ENCODE data around the gene NR3C1. TPM values are rescaled to one million over a fixed set of nuclear protein-coding genes. Genes with fewer than 3 reads are reported as not detected.

Gene NR3C1
- total RNA-seq, 1 donor = 55.7 TPM

DNA sequence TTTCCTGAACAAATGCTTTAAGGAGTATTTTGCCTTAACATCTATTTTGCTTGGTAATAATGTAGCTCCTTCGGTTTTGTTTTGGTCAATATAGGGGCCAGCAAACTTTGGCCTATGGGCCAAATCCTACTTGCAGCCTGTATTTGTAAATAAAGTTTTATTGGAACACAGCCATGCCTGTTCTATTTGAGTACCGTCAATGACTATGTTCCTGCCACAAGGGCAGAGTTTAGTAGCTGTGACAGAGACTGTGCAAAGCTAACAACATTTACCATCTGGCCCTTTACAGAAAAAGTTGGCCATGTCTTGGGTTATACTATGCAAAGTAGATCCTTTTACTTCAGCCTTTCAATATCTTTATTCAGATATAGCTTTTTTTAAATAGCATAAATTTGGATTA, 113.4 kb downstream of the NR3C1 start:
- DNase-seq (ENCODE audit: low read depth) = no peak
- TF ChIP-seq, protein P1, sequence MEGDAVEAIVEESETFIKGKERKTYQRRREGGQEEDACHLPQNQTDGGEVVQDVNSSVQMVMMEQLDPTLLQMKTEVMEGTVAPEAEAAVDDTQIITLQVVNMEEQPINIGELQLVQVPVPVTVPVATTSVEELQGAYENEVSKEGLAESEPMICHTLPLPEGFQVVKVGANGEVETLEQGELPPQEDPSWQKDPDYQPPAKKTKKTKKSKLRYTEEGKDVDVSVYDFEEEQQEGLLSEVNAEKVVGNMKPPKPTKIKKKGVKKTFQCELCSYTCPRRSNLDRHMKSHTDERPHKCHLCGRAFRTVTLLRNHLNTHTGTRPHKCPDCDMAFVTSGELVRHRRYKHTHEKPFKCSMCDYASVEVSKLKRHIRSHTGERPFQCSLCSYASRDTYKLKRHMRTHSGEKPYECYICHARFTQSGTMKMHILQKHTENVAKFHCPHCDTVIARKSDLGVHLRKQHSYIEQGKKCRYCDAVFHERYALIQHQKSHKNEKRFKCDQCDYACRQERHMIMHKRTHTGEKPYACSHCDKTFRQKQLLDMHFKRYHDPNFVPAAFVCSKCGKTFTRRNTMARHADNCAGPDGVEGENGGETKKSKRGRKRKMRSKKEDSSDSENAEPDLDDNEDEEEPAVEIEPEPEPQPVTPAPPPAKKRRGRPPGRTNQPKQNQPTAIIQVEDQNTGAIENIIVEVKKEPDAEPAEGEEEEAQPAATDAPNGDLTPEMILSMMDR (IDR thresholded peaks at IDR 0.05; ENCODE audit: insufficient read depth, low read depth, low read length) = no peak
- H3K4me3 ChIP-seq (ENCODE audit: low read depth, low read length) = no peak overlapping the region

DNA sequence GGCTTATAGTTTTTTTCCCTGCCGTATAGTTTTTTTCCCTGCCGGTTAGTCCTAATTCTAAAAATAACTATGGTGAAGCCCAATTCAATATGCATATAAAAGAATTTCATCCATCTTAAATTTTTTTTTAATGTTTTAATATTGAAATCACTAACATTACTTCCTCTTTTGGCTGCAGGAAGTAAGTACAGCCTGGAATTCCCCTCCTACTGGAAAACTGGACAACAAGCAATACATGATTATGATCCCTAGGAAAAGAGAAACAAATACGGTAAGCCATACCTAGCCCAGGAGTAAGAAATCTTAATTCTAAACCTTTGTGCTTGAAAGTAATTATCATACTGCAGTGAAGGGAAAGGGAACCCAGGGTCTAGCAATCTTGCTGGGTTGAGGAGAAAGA, 119.0 kb downstream of the NR3C1 start:
- H3K4me3 ChIP-seq (ENCODE audit: low read depth, low read length) = no peak overlapping the region
- no peak for DNase-seq (ENCODE audit: low read depth)
- TF ChIP-seq, protein P1 (IDR thresholded peaks at IDR 0.05; ENCODE audit: insufficient read depth, low read depth, low read length) = no peak

DNA sequence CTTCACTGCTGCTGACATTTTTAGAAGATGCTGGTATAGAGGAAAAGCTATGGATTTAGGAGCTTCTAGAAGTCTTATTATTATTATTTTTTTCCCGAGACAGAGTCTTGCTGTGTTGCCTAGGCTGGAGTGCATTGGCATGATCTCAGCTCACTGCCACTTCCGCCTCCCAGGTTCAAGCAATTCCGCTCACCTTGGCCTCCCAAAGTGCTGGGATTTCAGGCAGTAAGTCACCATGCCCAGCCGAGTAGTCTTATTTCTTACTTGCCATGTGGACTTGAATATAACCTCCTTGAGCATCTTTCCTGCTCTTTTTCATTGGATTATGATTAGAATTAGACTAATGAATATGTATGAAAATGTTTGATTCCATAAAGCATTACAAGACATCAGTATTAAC, 119.5 kb downstream of the NR3C1 start:
- no peak for DNase-seq (ENCODE audit: low read depth)
- TF ChIP-seq, protein P1 (IDR thresholded peaks at IDR 0.05; ENCODE audit: insufficient read depth, low read depth, low read length) = no peak
- no peak overlapping the region for H3K4me3 ChIP-seq (ENCODE audit: low read depth, low read length)

DNA sequence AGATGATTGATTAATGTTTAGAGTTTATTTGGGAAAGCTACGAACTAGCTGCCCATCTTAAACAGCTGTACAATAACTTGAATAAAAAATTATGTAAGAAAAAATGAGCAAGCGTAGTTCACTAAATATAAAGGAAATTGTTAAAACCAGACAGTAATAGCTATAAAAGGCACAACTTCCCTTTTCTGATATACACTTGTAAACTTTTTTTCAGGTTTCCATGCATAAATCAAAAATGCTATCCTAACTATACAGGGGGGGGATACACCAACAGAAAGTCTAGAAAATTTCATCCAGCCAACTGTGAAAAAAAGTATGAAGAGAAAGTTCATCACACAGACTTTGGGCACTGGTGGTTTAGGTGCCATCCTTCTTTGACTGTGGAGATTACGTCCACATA, 122.3 kb downstream of the NR3C1 start:
- DNase-seq (ENCODE audit: low read depth) = no peak
- no peak overlapping the region for H3K4me3 ChIP-seq (ENCODE audit: low read depth, low read length)
- TF ChIP-seq, protein P1 (IDR thresholded peaks at IDR 0.05; ENCODE audit: insufficient read depth, low read depth, low read length) = no peak

DNA sequence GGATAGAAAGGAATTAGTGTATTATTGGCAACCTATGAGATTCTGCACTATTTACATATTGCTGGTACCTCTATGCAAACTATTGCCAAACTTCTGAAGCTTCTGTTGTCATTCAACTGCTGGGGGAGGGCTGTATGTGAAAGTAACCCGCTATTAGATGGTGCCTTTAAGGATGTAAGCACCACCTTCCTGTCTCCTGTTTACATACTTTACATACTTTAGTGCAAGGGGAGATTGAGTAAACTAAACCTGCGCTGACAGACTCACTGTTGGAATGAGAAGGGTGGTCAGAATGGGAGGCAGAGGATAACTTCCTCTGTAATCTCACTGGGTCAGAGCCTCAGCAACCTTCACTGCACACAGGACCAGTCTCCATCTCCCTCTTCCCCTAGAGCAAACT, 123.8 kb downstream of the NR3C1 start:
- peak; percentile 37 for DNase-seq (ENCODE audit: low read depth)
- H3K4me3 ChIP-seq (ENCODE audit: low read depth, low read length) = no peak overlapping the region
- TF ChIP-seq, protein P1 (IDR thresholded peaks at IDR 0.05; ENCODE audit: insufficient read depth, low read depth, low read length) = no peak

DNA sequence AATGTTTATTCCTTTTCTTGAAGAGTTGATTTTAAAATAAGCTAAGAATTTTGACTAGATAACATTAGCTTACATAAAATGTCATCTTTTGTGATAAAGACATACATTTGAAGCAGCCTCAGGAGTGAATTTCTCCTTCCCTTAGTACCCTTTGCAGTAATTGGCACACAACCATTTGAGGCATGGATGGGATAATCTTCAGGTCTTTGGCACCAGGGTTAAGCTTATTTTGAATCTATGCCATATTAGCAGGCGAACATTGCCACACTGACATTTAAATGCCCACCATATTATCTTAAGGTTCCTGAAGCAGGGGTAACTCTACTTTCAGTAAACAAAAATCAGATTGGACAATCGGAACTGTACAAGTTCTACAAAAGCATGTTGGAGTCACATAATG, 126.0 kb downstream of the NR3C1 start:
- DNase-seq (ENCODE audit: low read depth) = no peak
- TF ChIP-seq, protein P1 (IDR thresholded peaks at IDR 0.05; ENCODE audit: insufficient read depth, low read depth, low read length) = no peak
- no peak overlapping the region for H3K4me3 ChIP-seq (ENCODE audit: low read depth, low read length)
